SK-N-SH treated with all-trans-retinoic acid at 6 μM for 48 hours (cell line): ENCODE data around the gene SUDS3.
A peak's percentile ranks its signal among the peaks of the same experiment; 100 is the strongest.

Experiments used
- ATAC-seq: fragments of 200-7000 bp; cut with Tn5 transposase; 3 replicates; pipeline ENCODE4 v1.9.1; 2020; ENCODE audit warnings: mild to moderate bottlenecking, moderate library complexity
- ARNTL ChIP-seq: fragments of 450-650 bp; formaldehyde crosslinking; IDR thresholded peaks from 2 replicates; pipeline ENCODE4 v1.5.0; 2020; ENCODE audit warnings: low read depth, mild to moderate bottlenecking, moderate library complexity, borderline replicate concordance
- BACH2 ChIP-seq: fragments of 250-450 bp; sonication (Bioruptor Pico); IDR thresholded peaks from 2 replicates; pipeline ENCODE4 v1.9.0; 2021; ENCODE audit warnings: mild to moderate bottlenecking, borderline replicate concordance
- CSDC2 ChIP-seq: fragments of 250-450 bp; sonication (Bioruptor Pico); IDR thresholded peaks from 2 replicates; pipeline ENCODE4 v1.5.0; 2020; ENCODE audit warnings: mild to moderate bottlenecking, moderate library complexity
- CSRNP3 ChIP-seq: fragments of 250-450 bp; sonication (Bioruptor Pico); IDR thresholded peaks from 2 replicates; pipeline ENCODE4 v1.5.1; 2021; ENCODE audit warnings: mild to moderate bottlenecking, moderate library complexity
- ESRRG ChIP-seq: fragments of 250-450 bp; sonication (Bioruptor Pico); IDR thresholded peaks from 2 replicates; pipeline ENCODE4 v1.6.1; 2021; ENCODE audit warnings: mild to moderate bottlenecking
- GLIS3 ChIP-seq: fragments of 250-450 bp; sonication (Bioruptor Pico); IDR thresholded peaks from 2 replicates; pipeline ENCODE4 v1.5.0; 2020; ENCODE audit warnings: mild to moderate bottlenecking, moderate library complexity
- ISL1 ChIP-seq: fragments of 250-450 bp; sonication (Bioruptor Pico); IDR thresholded peaks from 2 replicates; pipeline ENCODE4 v2.1.2; 2022; ENCODE audit warnings: mild to moderate bottlenecking, moderate library complexity
- OSR1 ChIP-seq: fragments of 250-450 bp; sonication (Bioruptor Pico); IDR thresholded peaks from 2 replicates; pipeline ENCODE4 v1.8.0; 2022; ENCODE audit warnings: moderate library complexity, mild to moderate bottlenecking, inconsistent platforms
- PATZ1 ChIP-seq: fragments of 250-450 bp; sonication (Bioruptor Pico); IDR thresholded peaks from 2 replicates; pipeline ENCODE4 v1.8.0; 2020; ENCODE audit warnings: mild to moderate bottlenecking, moderate library complexity, borderline replicate concordance
- PPARA ChIP-seq: fragments of 250-450 bp; sonication (Bioruptor Pico); IDR thresholded peaks from 2 replicates; pipeline ENCODE4 v1.5.0; 2020; ENCODE audit warnings: mild to moderate bottlenecking, borderline replicate concordance
- RARB ChIP-seq: fragments of 250-450 bp; sonication (Bioruptor Pico); IDR thresholded peaks from 2 replicates; pipeline ENCODE4 v1.8.0; 2021; ENCODE audit warnings: mild to moderate bottlenecking, moderate library complexity
- SNAI2 ChIP-seq: fragments of 250-450 bp; sonication (Bioruptor Pico); IDR thresholded peaks from 2 replicates; pipeline ENCODE4 v1.5.0; 2020; ENCODE audit warnings: mild to moderate bottlenecking, moderate library complexity
- TCF4 ChIP-seq: fragments of 250-450 bp; sonication (Bioruptor Pico); IDR thresholded peaks from 2 replicates; pipeline ENCODE4 v1.8.0; 2021; ENCODE audit warnings: mild to moderate bottlenecking, moderate library complexity, borderline replicate concordance
- TOX ChIP-seq: fragments of 250-450 bp; sonication (Bioruptor Pico); IDR thresholded peaks from 2 replicates; pipeline ENCODE4 v1.8.0; 2021; ENCODE audit warnings: mild to moderate bottlenecking, moderate library complexity, borderline replicate concordance
- ZC3H10 ChIP-seq: fragments of 250-450 bp; sonication (Bioruptor Pico); IDR thresholded peaks from 2 replicates; pipeline ENCODE4 v1.5.1; 2021; ENCODE audit warnings: mild to moderate bottlenecking, moderate library complexity
- ZFP3 ChIP-seq: fragments of 250-450 bp; sonication (Bioruptor Pico); IDR thresholded peaks from 2 replicates; pipeline ENCODE4 v1.5.0; 2020; ENCODE audit warnings: mild to moderate bottlenecking, moderate library complexity
- ZFP30 ChIP-seq: fragments of 450-650 bp; formaldehyde crosslinking; IDR thresholded peaks from 2 replicates; pipeline ENCODE4 v1.5.0; 2022; ENCODE audit warnings: mild to moderate bottlenecking, moderate library complexity
- ZNF565 ChIP-seq: fragments of 450-650 bp; formaldehyde crosslinking; conservative IDR thresholded peaks from 2 replicates; pipeline ENCODE4 v1.5.0; 2020; ENCODE audit warnings: low read depth, mild to moderate bottlenecking, moderate library complexity
- ZNF70 ChIP-seq: fragments of 450-650 bp; formaldehyde crosslinking; IDR thresholded peaks from 2 replicates; pipeline ENCODE4 v1.5.0; 2020; ENCODE audit warnings: mild to moderate bottlenecking, moderate library complexity
- ZNF8 ChIP-seq: fragments of 450-650 bp; formaldehyde crosslinking; IDR thresholded peaks from 2 replicates; pipeline ENCODE4 v1.5.0; 2020; ENCODE audit warnings: mild to moderate bottlenecking, moderate library complexity
- TF ChIP-seq, protein P1 (sequence below): fragments of 250-450 bp; sonication (Bioruptor Pico); IDR thresholded peaks from 2 replicates; pipeline ENCODE4 v1.5.1; 2020; ENCODE audit warnings: low read depth, mild to moderate bottlenecking, moderate library complexity
- TF ChIP-seq, protein P2 (sequence below): fragments of 250-450 bp; sonication (Bioruptor Pico); IDR thresholded peaks from 2 replicates; pipeline ENCODE4 v1.8.0; 2021; ENCODE audit warnings: low read depth, mild to moderate bottlenecking, moderate library complexity, borderline replicate concordance
- TF ChIP-seq, protein P3 (sequence below): fragments of 250-450 bp; sonication (Bioruptor Pico); IDR thresholded peaks from 2 replicates; pipeline ENCODE4 v1.5.0; 2020; ENCODE audit warnings: mild to moderate bottlenecking, moderate library complexity

SUDS3 gene

DNA sequence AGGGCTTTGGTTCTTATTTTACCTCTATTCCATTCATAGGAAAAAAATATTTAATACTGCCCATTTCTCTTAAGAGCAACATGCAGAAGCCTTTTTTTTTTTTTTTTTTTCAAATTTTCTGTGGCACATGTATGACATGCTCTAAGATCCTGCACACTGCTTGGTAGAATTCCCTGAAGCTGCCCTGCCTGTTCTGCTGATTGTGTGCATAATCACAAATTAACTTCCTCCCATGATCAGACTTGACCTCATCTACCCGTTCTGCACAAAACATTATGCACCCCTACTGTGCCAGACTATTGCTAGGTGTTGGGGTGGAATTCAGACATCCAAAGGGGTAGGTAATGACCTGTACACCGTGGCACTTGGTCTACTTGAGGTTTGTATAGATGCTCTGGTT lies 22.2 kb downstream of the SUDS3 start:
- TF ChIP-seq TCF4 (no peak), PATZ1 (CRISPR knock-in tag) (no peak), ZFP30 (no peak), PPARA (no peak), SNAI2 (no peak), TOX (CRISPR knock-in tag) (no peak), BACH2 (no peak), CSDC2 (CRISPR knock-in tag) (no peak), ZFP3 (CRISPR knock-in tag) (no peak), ZNF8 (CRISPR knock-in tag) (no peak), ZNF565 (CRISPR knock-in tag) (no peak), GLIS3 (CRISPR knock-in tag) (no peak), OSR1 (CRISPR knock-in tag) (no peak), ARNTL (no peak), ZNF70 (no peak)
- TF ChIP-seq, protein P1, sequence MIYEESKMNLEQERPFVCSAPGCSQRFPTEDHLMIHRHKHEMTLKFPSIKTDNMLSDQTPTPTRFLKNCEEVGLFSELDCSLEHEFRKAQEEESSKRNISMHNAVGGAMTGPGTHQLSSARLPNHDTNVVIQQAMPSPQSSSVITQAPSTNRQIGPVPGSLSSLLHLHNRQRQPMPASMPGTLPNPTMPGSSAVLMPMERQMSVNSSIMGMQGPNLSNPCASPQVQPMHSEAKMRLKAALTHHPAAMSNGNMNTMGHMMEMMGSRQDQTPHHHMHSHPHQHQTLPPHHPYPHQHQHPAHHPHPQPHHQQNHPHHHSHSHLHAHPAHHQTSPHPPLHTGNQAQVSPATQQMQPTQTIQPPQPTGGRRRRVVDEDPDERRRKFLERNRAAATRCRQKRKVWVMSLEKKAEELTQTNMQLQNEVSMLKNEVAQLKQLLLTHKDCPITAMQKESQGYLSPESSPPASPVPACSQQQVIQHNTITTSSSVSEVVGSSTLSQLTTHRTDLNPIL (CRISPR knock-in tag), result no peak
- TF ChIP-seq, protein P2, sequence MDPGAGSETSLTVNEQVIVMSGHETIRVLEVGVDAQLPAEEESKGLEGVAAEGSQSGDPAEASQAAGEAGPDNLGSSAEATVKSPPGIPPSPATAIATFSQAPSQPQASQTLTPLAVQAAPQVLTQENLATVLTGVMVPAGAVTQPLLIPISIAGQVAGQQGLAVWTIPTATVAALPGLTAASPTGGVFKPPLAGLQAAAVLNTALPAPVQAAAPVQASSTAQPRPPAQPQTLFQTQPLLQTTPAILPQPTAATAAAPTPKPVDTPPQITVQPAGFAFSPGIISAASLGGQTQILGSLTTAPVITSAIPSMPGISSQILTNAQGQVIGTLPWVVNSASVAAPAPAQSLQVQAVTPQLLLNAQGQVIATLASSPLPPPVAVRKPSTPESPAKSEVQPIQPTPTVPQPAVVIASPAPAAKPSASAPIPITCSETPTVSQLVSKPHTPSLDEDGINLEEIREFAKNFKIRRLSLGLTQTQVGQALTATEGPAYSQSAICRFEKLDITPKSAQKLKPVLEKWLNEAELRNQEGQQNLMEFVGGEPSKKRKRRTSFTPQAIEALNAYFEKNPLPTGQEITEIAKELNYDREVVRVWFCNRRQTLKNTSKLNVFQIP, result no peak

GRCh38 chr12:118398940-118399339 lies 22.6 kb downstream of the SUDS3 start:
- no peak for TF ChIP-seq CSDC2 (CRISPR knock-in tag)
- no peak; the same call in 2 of the 3 replicates for ATAC-seq

More for the DNA sequence above, 22.2 kb downstream of the SUDS3 start:
- ATAC-seq, result no peak

DNA sequence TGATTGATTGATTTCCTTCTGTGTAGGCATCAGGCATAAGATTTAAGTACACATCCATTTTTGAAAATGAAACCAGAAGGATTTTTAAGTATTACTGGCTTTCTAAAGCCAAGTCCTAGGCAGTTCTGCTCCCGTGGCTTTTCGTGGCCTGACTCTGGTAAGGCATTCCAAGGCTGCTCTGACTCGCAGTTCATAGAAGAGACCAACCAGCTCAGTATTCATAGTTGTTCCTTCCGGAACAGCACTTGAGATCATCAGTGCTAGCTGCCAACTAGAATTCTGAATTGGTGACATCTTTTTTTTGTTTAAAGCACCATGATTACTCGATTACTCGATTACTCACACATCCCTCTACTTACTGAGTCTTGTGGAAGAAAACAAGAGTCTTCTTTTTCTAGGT lies 25.9 kb downstream of the SUDS3 start:
- TF ChIP-seq, protein P2, result no peak
- TF ChIP-seq ZC3H10 (CRISPR knock-in tag) (no peak), ISL1 (CRISPR knock-in tag) (no peak), GLIS3 (CRISPR knock-in tag) (no peak), PPARA (no peak), ZFP30 (no peak)
- ATAC-seq, result peak; percentile 81

- peak; percentile 86 for ATAC-seq
- TF ChIP-seq ESRRG (CRISPR knock-in tag) (no peak), CSDC2 (CRISPR knock-in tag) (no peak), TCF4 (no peak), ZFP30 (no peak), BACH2 (no peak), OSR1 (CRISPR knock-in tag) (no peak), RARB (CRISPR knock-in tag) (no peak), ZNF565 (CRISPR knock-in tag) (no peak), ISL1 (CRISPR knock-in tag) (no peak), CSRNP3 (CRISPR knock-in tag) (no peak)
- TF ChIP-seq, protein P3, sequence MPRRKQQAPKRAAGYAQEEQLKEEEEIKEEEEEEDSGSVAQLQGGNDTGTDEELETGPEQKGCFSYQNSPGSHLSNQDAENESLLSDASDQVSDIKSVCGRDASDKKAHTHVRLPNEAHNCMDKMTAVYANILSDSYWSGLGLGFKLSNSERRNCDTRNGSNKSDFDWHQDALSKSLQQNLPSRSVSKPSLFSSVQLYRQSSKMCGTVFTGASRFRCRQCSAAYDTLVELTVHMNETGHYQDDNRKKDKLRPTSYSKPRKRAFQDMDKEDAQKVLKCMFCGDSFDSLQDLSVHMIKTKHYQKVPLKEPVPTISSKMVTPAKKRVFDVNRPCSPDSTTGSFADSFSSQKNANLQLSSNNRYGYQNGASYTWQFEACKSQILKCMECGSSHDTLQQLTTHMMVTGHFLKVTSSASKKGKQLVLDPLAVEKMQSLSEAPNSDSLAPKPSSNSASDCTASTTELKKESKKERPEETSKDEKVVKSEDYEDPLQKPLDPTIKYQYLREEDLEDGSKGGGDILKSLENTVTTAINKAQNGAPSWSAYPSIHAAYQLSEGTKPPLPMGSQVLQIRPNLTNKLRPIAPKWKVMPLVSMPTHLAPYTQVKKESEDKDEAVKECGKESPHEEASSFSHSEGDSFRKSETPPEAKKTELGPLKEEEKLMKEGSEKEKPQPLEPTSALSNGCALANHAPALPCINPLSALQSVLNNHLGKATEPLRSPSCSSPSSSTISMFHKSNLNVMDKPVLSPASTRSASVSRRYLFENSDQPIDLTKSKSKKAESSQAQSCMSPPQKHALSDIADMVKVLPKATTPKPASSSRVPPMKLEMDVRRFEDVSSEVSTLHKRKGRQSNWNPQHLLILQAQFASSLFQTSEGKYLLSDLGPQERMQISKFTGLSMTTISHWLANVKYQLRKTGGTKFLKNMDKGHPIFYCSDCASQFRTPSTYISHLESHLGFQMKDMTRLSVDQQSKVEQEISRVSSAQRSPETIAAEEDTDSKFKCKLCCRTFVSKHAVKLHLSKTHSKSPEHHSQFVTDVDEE, result no peak
- TF ChIP-seq, protein P1 (CRISPR knock-in tag), result no peak
- TF ChIP-seq, protein P2, result no peak
Measured at GRCh38 chr12:118404876-118405521, 28.6 kb downstream of the SUDS3 start.
